K562 (cell line): Measurements from ENCODE around the gene TMEM185B. TPM values are rescaled to one million over a fixed set of nuclear protein-coding genes. Genes with fewer than 3 reads are reported as not detected.

Experiments
- CHD7 ChIP-seq: fragments of 200-600 bp; sonication (generic); IDR thresholded peaks from one replicate; pipeline ENCODE4 v1.6.1; 2012; ENCODE audit warnings: mild to moderate bottlenecking, low read depth, low read length, inconsistent platforms
- COPS2 ChIP-seq: fragments of 450-650 bp; conservative IDR thresholded peaks from 2 replicates; pipeline ENCODE4 v1.6.1; 2016; ENCODE audit warnings: mild to moderate bottlenecking, moderate library complexity
- JUND ChIP-seq, 2 experiments: IDR thresholded peaks; 2 replicates in 1 of 2; 3 replicates in 1 of 2; pipeline ENCODE4 v1.6.1; 2011; ENCODE audit warnings: borderline replicate concordance in 2 of 2, low read depth in 2 of 2, low read length in 2 of 2, improper control_type of control experiment in 1 of 2, missing biosample characterization in 1 of 2, missing genetic modification characterization in 1 of 2, missing genetic modification reagents in 1 of 2
- KHSRP ChIP-seq: fragments of 450-650 bp; IDR thresholded peaks from 2 replicates; pipeline ENCODE4 v1.6.1; 2017
- REST ChIP-seq, 2 experiments: fragments of 450-650 bp; formaldehyde crosslinking in 1 of 2; IDR thresholded peaks; 2 replicates each; pipeline versions ENCODE4 v1.4.0 to v1.6.1; 2014 to 2020; ENCODE audit warnings: mild to moderate bottlenecking in 2 of 2, borderline replicate concordance in 1 of 2, low read depth in 1 of 2
- SIX5 ChIP-seq, 2 experiments: IDR thresholded peaks; 2 replicates each; pipeline ENCODE4 v1.6.1; 2011; ENCODE audit warnings: low read length in 2 of 2, borderline replicate concordance in 1 of 2, low read depth in 1 of 2, mild to moderate bottlenecking in 1 of 2, moderate library complexity in 1 of 2; ENCODE audit not compliant: insufficient read depth in 1 of 2
- polyA plus RNA-seq, 8 experiments: library from polyadenylated mRNA; depleted of rRNA in 4 of 8; stranded (reverse) in 5 of 8; unstranded in 3 of 8; fragments of >200 nt; fragmentation: Nextera tagmentation in 2 of 8; fragmentation: Illumina TruSeq in 1 of 8; extraction: Ambion mirVana in 2 of 8; extraction: Trizol in 1 of 8; gene quantifications; 2 replicates each; pipeline versions ENCODE4 v1.2.1 to v1.2.3, GENCODE V29; 2011 to 2014; ENCODE audit warnings: inconsistent platforms in 1 of 8, missing spikeins in 1 of 8
- total RNA-seq, 7 experiments: library from RNA; depleted of rRNA in 6 of 7; stranded (reverse); fragments of >200 nt in 6 of 7; fragmentation: Illumina TruSeq in 2 of 7; extraction: Trizol in 2 of 7; gene quantifications; 2 replicates each; pipeline versions ENCODE4 v1.2.1 to v1.2.3, GENCODE V29; 2011 to 2021; ENCODE audit warnings: low replicate concordance in 1 of 7

The TMEM185B gene
- total and polyA plus RNA-seq, 9 of the 15 experiments (the other 6 are each of a cell fraction or from before 2014, with no cell fraction given): 2.9 to 28.2 (median 11.5) TPM

- TF ChIP-seq CHD7 (no peak), JUND (IDR thresholded peaks at IDR 0.05; ENCODE audit: borderline replicate concordance, low read depth, low read length) (no peak), JUND (tag; IDR thresholded peaks at IDR 0.05; ENCODE audit: borderline replicate concordance, low read depth, low read length) (no peak), REST (IDR thresholded peaks at IDR 0.05; ENCODE audit: borderline replicate concordance) (no peak), REST (CRISPR knock-in tag; IDR thresholded peaks at IDR 0.05; ENCODE audit: low read depth) (no peak), SIX5 (IDR thresholded peaks at IDR 0.05; ENCODE audit: borderline replicate concordance in 1 of 2, insufficient read depth in 1 of 2, low read depth in 1 of 2, low read length in 2 of 2) (no peak), COPS2 (no peak), KHSRP (no peak)
These were observed 18.1 kb downstream of the TMEM185B start (continued) for GRCh38 chr2:120204945-120205670.
